VCaP (cell line): ENCODE measurements around the gene YPEL4.

ENCODE experiments used
- H3K27ac ChIP-seq: fragments of 450-650 bp; 2 replicates; pipeline ENCODE4 v1.5.1; 2017
- CTCF ChIP-seq: fragments of 450-650 bp; conservative IDR thresholded peaks from 2 replicates; pipeline ENCODE4 v1.5.1; 2017; ENCODE audit warnings: mild to moderate bottlenecking, moderate library complexity

Gene YPEL4

DNA sequence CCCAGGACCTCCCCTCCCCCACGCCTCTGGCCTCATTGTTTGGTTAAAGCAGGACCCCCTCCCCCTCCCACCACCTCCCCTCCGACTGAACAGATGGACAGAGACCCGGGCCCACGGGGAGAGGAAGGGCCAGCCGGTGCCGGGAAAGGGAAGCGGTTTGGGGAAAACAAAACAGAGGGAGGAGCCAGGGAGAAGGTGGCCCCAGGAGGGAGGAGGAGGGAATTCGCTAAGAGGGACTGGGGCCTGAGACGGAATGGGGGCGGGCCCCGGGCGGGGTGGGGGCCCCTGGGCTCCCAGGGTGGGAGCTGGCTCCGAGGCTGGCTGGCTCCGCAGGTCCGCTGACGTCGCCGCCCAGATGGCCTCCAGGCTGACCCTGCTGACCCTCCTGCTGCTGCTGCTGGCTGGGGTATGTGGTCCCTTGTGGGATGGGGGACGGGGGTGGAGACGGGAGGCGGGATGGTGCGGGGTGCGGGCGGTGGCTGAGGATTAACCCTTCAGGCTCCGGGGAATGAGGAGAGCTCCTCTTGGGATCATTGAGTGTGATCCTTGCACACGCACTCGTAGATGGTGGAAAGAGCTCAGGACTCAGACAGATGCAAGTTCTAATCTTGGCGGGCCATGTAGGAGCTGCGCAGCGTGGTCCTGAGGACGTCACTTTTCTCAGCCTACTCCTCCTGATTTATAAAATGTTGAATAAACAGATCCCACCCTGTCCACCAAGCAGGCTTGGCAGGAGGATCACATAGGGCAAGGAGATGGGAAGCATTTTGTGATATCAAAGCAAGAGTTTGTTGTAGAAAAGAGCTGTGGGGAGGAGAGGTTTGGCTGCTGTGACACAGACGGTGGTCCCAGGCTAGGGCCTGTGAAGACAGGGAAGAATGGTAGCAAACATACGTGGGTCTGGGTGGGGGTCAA, 51.5 kb downstream of the YPEL4 start:
- no peak for TF ChIP-seq CTCF
- H3K27ac ChIP-seq, result no peak overlapping the region

GRCh38 chr11:57597461-57597915, 52.2 kb downstream of the YPEL4 start, which contains the start of gene SERPING1:
Gene SERPING1, plus strand, starts transcription at chr11:57597685. Its CDS starts 586 bp downstream, at chr11:57598271.
- no peak for TF ChIP-seq CTCF

DNA sequence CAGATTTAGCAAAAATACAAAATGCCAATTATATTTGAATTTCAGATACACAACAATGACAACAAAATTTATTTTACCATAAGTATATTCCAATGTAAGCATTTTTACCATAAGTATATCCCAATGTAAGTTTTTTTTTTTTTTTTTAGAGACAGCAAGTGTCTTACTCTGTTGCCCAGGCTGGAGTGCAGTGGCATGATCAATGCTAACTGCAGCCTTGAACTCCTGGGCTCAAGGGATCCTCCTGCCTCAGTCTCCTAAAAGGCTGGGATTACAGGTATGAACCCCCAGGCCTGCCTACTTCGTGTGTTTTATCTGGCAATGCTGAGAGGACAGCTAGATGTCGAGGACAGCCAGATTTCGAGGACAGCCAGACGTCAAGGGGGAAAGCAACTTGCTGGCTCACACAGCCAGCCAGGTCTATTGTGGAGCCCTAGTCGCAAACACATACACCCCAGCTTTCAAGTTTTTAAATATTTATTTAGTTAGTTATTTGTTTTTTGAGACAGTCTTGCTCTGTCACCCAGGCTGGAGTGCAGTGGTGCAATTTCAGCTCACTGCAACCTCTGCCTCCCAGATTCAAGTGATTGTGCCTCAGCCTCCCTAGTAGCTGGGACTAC, 53.3 kb downstream of the YPEL4 start:
- TF ChIP-seq CTCF, result no peak
- no peak overlapping the region for H3K27ac ChIP-seq

More at GRCh38 chr11:57597461-57597915, 52.2 kb downstream of the YPEL4 start, which contains the start of gene SERPING1:
- H3K27ac ChIP-seq, result no peak within 1 kb of the TSS
